HFFc6 (cell line): ENCODE measurements around the gene SET. TPM values are rescaled to one million over a fixed set of nuclear protein-coding genes. Genes with fewer than 3 reads are reported as not detected.

Experiments
- DNase-seq: peaks from one replicate; pipeline ENCODE4 v3.0.0-alpha.2; 2018
- H3K27ac Mint-ChIP-seq: 2 replicates; pipeline ENCODE4 v1.8.0; 2020; ENCODE audit warnings: mild to moderate bottlenecking, mixed read lengths
- H3K27me3 Mint-ChIP-seq: 2 replicates; pipeline ENCODE4 v1.8.0; 2021; ENCODE audit warnings: mild to moderate bottlenecking, moderate library complexity, mixed read lengths; ENCODE audit not compliant: insufficient read depth
- H3K36me3 Mint-ChIP-seq: 2 replicates; pipeline ENCODE4 v1.8.0; 2021; ENCODE audit warnings: low read depth, mixed read lengths
- H3K4me1 Mint-ChIP-seq: 2 replicates; pipeline ENCODE4 v1.8.0; 2020; ENCODE audit warnings: low read depth, mixed read lengths
- H3K4me3 Mint-ChIP-seq: 2 replicates; pipeline ENCODE4 v1.8.0; 2020; ENCODE audit warnings: mild to moderate bottlenecking, moderate library complexity, mixed read lengths
- H3K9me3 Mint-ChIP-seq: 2 replicates; pipeline ENCODE4 v1.8.0; 2020; ENCODE audit warnings: mild to moderate bottlenecking, mixed read lengths
- total RNA-seq, 6 experiments: library from RNA; stranded (reverse); fragmentation: NEBNext Ultra II Directional; extraction: Animal tissue kit (Norgen Biotek cat#: 25700); gene quantifications; 2 replicates in 1 of 6; 3 replicates in 5 of 6; pipeline ENCODE4 v1.2.3, GENCODE V29; 2021
- TF ChIP-seq, protein P1 (sequence below): fragments of 200-600 bp; sonication (generic); IDR thresholded peaks from 2 replicates; pipeline ENCODE4 v1.5.0; 2021; ENCODE audit warnings: antibody characterized with exemption, mild to moderate bottlenecking

The SET gene
- total RNA-seq, 6 experiments from 2014 or later = 297 to 358 (median 343) TPM

DNA sequence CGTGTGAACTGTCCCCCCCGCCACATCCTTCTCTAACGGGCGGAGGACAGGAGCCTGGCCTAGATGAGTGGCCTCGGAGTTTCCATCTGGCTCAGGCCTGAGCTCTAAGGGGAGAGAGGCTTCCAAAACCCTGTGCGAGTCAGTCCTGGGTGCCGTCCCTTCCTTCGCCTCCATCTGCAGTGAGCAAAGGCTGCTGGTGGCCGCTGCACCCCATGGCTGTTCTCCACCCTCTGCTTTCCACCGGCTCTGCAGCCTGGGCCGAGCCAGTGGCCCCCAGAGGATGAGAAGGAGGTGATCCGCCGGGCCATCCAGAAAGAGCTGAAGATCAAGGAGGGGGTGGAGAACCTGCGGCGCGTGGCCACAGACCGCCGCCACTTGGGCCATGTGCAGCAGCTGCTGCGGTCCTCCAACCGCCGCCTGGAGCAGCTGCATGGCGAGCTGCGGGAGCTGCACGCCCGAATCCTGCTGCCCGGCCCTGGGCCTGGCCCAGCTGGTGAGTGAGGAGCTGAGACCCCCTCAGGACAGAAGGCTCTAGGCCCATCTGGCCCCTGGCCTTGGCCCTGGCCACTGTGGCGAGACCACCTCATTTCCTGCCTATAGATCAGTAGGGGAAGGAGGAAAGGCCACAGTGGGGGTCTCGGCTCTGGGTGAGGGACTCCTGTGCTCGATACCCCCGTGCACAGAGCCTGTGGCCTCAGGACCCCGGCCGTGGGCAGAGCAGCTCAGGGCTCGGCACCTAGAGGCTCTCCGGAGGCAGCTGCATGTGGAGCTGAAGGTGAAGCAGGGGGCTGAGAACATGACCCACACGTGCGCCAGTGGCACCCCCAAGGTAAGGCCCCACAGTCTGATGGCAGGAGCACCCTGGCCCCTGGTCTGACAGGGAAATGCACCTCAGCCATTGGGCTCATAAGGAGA lies 16.3 kb downstream of the SET start:
- no peaks in the 10 kb centered on the region for H3K9me3 Mint-ChIP-seq
- peaks cover 1% of the 10 kb centered on the region; the same call in 1 of the 2 replicates for H3K27me3 Mint-ChIP-seq
- H3K4me1 Mint-ChIP-seq = no peaks in the 10 kb centered on the region
- DNase-seq = no peak
- no peaks in the 10 kb centered on the region for H3K36me3 Mint-ChIP-seq
- no peak overlapping the region for H3K27ac Mint-ChIP-seq
- H3K4me3 Mint-ChIP-seq = no peak overlapping the region
- TF ChIP-seq, protein P1, sequence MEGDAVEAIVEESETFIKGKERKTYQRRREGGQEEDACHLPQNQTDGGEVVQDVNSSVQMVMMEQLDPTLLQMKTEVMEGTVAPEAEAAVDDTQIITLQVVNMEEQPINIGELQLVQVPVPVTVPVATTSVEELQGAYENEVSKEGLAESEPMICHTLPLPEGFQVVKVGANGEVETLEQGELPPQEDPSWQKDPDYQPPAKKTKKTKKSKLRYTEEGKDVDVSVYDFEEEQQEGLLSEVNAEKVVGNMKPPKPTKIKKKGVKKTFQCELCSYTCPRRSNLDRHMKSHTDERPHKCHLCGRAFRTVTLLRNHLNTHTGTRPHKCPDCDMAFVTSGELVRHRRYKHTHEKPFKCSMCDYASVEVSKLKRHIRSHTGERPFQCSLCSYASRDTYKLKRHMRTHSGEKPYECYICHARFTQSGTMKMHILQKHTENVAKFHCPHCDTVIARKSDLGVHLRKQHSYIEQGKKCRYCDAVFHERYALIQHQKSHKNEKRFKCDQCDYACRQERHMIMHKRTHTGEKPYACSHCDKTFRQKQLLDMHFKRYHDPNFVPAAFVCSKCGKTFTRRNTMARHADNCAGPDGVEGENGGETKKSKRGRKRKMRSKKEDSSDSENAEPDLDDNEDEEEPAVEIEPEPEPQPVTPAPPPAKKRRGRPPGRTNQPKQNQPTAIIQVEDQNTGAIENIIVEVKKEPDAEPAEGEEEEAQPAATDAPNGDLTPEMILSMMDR = no peak

GRCh38 chr9:128706045-128706444 lies 17.0 kb downstream of the SET start:
- Mint-ChIP-seq H3K36me3 (no peaks in the 10 kb centered on the region), H3K4me3 (no peak overlapping the region), H3K27me3 (peaks cover 1% of the 10 kb centered on the region; the same call in 1 of the 2 replicates), H3K27ac (no peak overlapping the region), H3K4me1 (no peaks in the 10 kb centered on the region), H3K9me3 (no peaks in the 10 kb centered on the region)
- DNase-seq = no peak
- TF ChIP-seq, protein P1 = no peak

DNA sequence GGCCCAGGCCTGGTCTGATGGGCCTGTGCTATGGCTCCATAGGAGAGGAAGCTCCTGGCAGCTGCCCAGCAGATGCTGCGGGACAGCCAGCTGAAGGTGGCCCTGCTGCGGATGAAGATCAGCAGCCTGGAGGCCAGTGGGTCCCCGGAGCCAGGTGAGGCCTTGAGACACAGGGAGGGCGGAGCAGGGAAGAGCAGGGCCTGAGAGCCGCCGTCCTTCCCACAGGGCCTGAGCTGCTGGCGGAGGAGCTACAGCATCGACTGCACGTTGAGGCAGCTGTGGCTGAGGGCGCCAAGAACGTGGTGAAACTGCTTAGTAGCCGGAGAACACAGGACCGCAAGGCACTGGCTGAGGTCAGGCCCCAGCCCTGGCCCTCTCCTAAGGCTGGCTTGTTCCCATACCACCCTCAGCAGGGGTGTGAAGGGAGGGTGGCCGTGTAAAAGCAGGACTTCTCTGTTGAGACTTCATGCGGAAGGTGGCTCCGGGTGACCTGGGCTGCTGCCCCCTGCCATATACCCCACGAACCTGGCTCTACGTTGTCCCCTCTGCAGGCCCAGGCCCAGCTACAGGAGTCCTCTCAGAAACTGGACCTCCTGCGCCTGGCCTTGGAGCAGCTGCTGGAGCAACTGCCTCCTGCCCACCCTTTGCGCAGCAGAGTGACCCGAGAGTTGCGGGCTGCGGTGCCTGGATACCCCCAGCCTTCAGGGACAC lies 17.8 kb downstream of the SET start:
- H3K27me3 Mint-ChIP-seq = peaks cover 1% of the 10 kb centered on the region; the same call in 1 of the 2 replicates
- H3K4me1 Mint-ChIP-seq = no peaks in the 10 kb centered on the region
- H3K9me3 Mint-ChIP-seq = no peaks in the 10 kb centered on the region
- no peaks in the 10 kb centered on the region for H3K36me3 Mint-ChIP-seq
- H3K27ac Mint-ChIP-seq = no peak overlapping the region
- no peak overlapping the region for H3K4me3 Mint-ChIP-seq
- TF ChIP-seq, protein P1 = no peak
- no peak for DNase-seq

DNA sequence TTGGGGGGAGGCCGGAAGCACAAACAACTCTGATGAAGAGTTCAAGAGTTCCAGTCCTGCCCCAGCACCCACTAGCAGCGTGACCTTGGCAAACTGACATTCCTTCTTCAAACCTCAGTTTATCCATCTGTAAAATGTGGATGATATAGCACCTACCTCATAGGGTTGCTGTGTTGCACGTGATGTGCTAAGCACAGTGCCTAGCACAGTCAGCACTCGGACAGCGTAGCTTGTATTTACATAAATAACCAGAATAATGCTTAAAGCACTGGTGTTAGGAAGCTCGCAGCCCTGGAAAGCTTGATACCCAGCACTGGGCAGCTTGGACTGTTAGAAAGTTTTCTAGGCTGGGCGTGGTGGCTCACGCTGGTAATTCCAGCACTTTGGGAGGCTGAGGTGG lies 18.4 kb downstream of the SET start:
- Mint-ChIP-seq H3K36me3 (no peaks in the 10 kb centered on the region), H3K9me3 (no peaks in the 10 kb centered on the region), H3K27me3 (no peaks in the 10 kb centered on the region), H3K27ac (no peak overlapping the region), H3K4me3 (no peak overlapping the region), H3K4me1 (no peaks in the 10 kb centered on the region)
- DNase-seq = no peak
- TF ChIP-seq, protein P1 = no peak

DNA sequence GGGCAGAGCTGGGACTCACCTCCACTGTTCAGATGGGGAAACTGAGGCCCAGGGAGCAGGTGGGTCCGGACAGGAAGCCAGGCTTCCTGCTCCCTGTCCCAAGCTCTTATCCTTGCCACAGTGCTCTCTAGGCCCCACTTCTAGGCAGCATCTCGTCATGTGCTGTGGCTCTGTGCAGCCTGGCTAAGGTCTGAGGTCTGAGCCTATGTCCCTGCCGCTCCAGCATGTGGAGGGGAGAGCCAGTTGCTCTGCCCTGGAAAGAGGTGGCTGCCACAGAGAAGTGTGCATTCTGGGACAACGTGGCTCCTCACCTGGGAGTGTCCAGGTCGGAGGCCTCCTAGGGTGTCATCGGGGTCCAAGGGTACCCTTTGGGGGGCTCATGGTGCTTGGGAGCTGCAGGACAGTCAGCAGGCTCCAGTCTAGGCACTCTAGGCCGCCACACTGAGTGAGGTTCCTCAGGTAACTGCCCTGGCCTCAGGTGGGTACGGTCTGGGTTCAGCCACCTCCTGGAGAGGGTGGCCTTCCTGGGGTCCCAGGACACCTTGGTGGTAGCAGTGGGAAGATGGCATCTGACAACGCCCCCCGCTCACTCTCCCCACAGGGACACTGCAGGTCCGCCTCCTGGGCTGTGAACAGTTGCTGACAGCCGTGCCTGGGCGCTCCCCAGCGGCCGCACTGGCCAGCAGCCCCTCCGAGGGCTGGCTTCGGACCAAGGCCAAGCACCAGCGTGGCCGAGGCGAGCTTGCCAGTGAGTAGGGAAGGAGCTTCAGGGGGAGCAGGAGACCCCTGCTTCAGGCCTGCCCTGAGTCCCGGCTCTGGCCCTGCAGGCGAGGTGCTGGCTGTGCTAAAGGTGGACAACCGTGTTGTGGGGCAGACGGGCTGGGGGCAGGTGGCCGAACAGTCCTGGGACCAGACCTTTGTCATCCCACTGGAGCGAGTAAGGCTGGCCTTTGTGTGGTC lies 23.7 kb downstream of the SET start:
- Mint-ChIP-seq H3K27ac (no peak overlapping the region), H3K4me3 (no peak overlapping the region), H3K27me3 (no peaks in the 10 kb centered on the region), H3K36me3 (no peaks in the 10 kb centered on the region), H3K9me3 (no peaks in the 10 kb centered on the region), H3K4me1 (no peaks in the 10 kb centered on the region)
- TF ChIP-seq, protein P1 = no peak
- DNase-seq = no peak
